RWPE1 (cell line): ENCODE results near the gene NLE1.
"Not testable (repeated sequence)": the region's sequence is repeated elsewhere in the genome, so short reads cannot be mapped to it uniquely, and the experiment has no call there.

Source experiments
- CTCF ChIA-PET: fragments of 350-600 bp; sonication (Branson Sonifier 250); formaldehyde crosslinking; extraction: SDS; loops from one replicate; lab custom pipeline; 2021; lab: Yijun Ruan, JAX
- POLR2A ChIA-PET: fragments of 400-600 bp; formaldehyde crosslinking; extraction: SDS; loops from one replicate; lab custom pipeline; 2020; ENCODE audit warnings: antibody characterized with exemption; ENCODE audit not compliant: low non-redundant PET; lab: Yijun Ruan, JAX
- DNase-seq: peaks from one replicate; pipeline ENCODE4 v3.0.0; 2012; ENCODE audit warnings: low spot score
- H3K27ac ChIP-seq: fragments of 450-650 bp; 2 replicates; pipeline ENCODE4 v1.5.1; 2017
- TF ChIP-seq, protein P1 (sequence below): fragments of 450-650 bp; conservative IDR thresholded peaks from 2 replicates; pipeline ENCODE4 v1.5.1; 2017; ENCODE audit warnings: low read depth, mild to moderate bottlenecking

The NLE1 gene

DNA sequence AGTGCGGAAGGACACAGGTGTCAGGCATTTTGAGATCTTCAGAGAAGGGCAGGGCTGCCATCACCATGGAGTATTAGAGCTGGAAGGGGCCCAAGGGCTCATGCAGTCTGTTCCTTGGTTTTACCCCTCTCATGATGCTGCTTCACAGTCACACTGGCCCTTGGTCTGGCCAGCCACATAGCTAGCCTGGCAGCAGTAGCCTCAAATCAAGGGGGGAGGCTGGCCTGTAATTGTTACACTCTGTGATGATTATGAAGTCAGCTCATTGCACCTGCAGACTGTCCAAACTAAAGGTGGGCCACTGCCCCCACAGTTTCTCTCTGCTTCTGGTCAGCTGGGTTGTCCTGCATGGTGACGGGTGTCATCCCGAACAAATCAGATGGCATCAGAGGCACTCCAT is 20.8 kb downstream of the NLE1 start, which contains the start of gene FNDC8:
Gene FNDC8 (plus strand): TSS at position 301 of the 400 bp plus-strand sequence. CDS start 79 bp downstream, at position 380.
- ChIA-PET POLR2A (no interaction called here), CTCF (no interaction called here)
- DNase-seq, result no peak
- TF ChIP-seq, protein P1, sequence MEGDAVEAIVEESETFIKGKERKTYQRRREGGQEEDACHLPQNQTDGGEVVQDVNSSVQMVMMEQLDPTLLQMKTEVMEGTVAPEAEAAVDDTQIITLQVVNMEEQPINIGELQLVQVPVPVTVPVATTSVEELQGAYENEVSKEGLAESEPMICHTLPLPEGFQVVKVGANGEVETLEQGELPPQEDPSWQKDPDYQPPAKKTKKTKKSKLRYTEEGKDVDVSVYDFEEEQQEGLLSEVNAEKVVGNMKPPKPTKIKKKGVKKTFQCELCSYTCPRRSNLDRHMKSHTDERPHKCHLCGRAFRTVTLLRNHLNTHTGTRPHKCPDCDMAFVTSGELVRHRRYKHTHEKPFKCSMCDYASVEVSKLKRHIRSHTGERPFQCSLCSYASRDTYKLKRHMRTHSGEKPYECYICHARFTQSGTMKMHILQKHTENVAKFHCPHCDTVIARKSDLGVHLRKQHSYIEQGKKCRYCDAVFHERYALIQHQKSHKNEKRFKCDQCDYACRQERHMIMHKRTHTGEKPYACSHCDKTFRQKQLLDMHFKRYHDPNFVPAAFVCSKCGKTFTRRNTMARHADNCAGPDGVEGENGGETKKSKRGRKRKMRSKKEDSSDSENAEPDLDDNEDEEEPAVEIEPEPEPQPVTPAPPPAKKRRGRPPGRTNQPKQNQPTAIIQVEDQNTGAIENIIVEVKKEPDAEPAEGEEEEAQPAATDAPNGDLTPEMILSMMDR, result no peak
- H3K27ac ChIP-seq, result no peak within 1 kb of the TSS

GRCh38 chr17:35119370-35120165 is 22.5 kb downstream of the NLE1 start, which contains the start of gene RAD51D:
Gene RAD51D, minus strand, starts transcription at chr17:35119860. Its CDS starts 247 bp downstream, at chr17:35119613.
- TF ChIP-seq, protein P1, result peak; percentile 95
- CTCF ChIA-PET, result interaction anchor here (0.5 to 2.5 kb wide), 24 partner anchors 10 to 1733 kb away, joined by 3 to 13 read pairs (median 3); no protein-coding TSS in a partner anchor
- POLR2A ChIA-PET, result no interaction called here

GRCh38 chr17:35117984-35118383 is 24.1 kb downstream of the NLE1 start:
- ChIA-PET CTCF (interaction anchor here (0.6 to 2.5 kb wide), 5 partner anchors 28 to 1678 kb away, joined by 3 to 13 read pairs (median 3); no protein-coding TSS in a partner anchor), POLR2A (no interaction called here)
- TF ChIP-seq, protein P1, result no peak
- DNase-seq, result no peak
- no peak overlapping the region for H3K27ac ChIP-seq

More at GRCh38 chr17:35119370-35120165, 22.5 kb downstream of the NLE1 start, which contains the start of gene RAD51D:
- peak within 1 kb of the TSS; percentile 71 for H3K27ac ChIP-seq
- peak; percentile 76 for DNase-seq

- no peak for DNase-seq
- ChIA-PET CTCF (interaction anchor here (0.6 to 1.5 kb wide), 2 partner anchors 14 to 27 kb away, joined by 3 to 6 read pairs; no protein-coding TSS in a partner anchor), POLR2A (no interaction called here)
- TF ChIP-seq, protein P1, result no peak
- H3K27ac ChIP-seq, result no peak overlapping the region
Observed at GRCh38 chr17:35116845-35117244, 25.3 kb downstream of the NLE1 start.

- CTCF ChIA-PET, POLR2A ChIA-PET, H3K27ac ChIP-seq, DNase-seq: not testable (repeated sequence)
Observed at GRCh38 chr17:35110791-35111190, 31.3 kb downstream of the NLE1 start.

- H3K27ac ChIP-seq, result no peak overlapping the region
- no peak for DNase-seq
- TF ChIP-seq, protein P1, result no peak
- ChIA-PET CTCF (no interaction called here), POLR2A (no interaction called here)
Observed at GRCh38 chr17:35104844-35105450, 37.2 kb downstream of the NLE1 start.
